Lower lobe of right lung (tissue), 2 donors: ENCODE measurements around the gene DNAJC28. TPM values are rescaled to one million over a fixed set of nuclear protein-coding genes. Genes with fewer than 3 reads are reported as not detected.

Experiments used
- ATAC-seq, 2 donors: fragments of 200-7000 bp; cut with Tn5 transposase; one replicate each; pipeline ENCODE4 v1.9.1; 2020 to 2022; ENCODE audit warnings: mild to moderate bottlenecking in 2 of 2, moderate library complexity in 2 of 2
- DNase-seq: peaks from one replicate; pipeline ENCODE4 v3.0.0-alpha.2; 2020
- H3K27ac ChIP-seq: fragments of 200-600 bp; one replicate; pipeline ENCODE4 v1.8.0; 2022
- H3K27me3 ChIP-seq: fragments of 200-600 bp; one replicate; pipeline ENCODE4 v1.8.0; 2022; ENCODE audit warnings: low read depth
- H3K36me3 ChIP-seq: fragments of 200-600 bp; one replicate; pipeline ENCODE4 v1.8.0; 2022; ENCODE audit warnings: mild to moderate bottlenecking
- H3K4me1 ChIP-seq: fragments of 200-600 bp; one replicate; pipeline ENCODE4 v1.8.0; 2022
- H3K4me3 ChIP-seq: fragments of 200-600 bp; one replicate; pipeline ENCODE4 v1.8.0; 2022; ENCODE audit warnings: mild to moderate bottlenecking
- H3K9me3 ChIP-seq: fragments of 200-600 bp; one replicate; pipeline ENCODE4 v1.8.0; 2022
- CTCF ChIP-seq: fragments of 200-600 bp; IDR thresholded peaks from one replicate; pipeline ENCODE4 v1.8.0; 2022; ENCODE audit warnings: antibody characterized with exemption, mild to moderate bottlenecking
- intact Hi-C: fragments of 100-400 bp; cut with DNase I; formaldehyde crosslinking; loops from one replicate; pipeline ENCODE4 v1.11.0; 2022
- total RNA-seq: library from RNA; stranded (reverse); fragmentation: NEBNext Ultra II Directional; extraction: Animal tissue kit (Norgen Biotek cat#: 25700); gene quantifications from one replicate; pipeline ENCODE4 v1.2.1, GENCODE V29; 2021
- donor health status: DM: no; HTN: yes; CAD: no; lungs with severe emphysema.

Gene DNAJC28
- total RNA-seq, 1 donor from 2014 or later = 2.1 TPM

- Histone ChIP-seq H3K4me1 (peaks cover 13% of the 10 kb centered on the region), H3K27ac (no peak overlapping the region), H3K36me3 (no peaks in the 10 kb centered on the region), H3K27me3 (no peaks in the 10 kb centered on the region), H3K4me3 (no peak overlapping the region), H3K9me3 (no peaks in the 10 kb centered on the region)
- no peak for ATAC-seq
- intact Hi-C loops = no loop called here
- DNase-seq = no peak
- no peak for TF ChIP-seq CTCF
Measured at GRCh38 chr21:33495743-33496142, 4.2 kb upstream of the DNAJC28 start.

GRCh38 chr21:33493756-33494155, 2.2 kb upstream of the DNAJC28 start:
- intact Hi-C loops = no loop called here
- H3K27me3 ChIP-seq = no peaks in the 10 kb centered on the region
- no peak overlapping the region for H3K4me3 ChIP-seq
- no peaks in the 10 kb centered on the region for H3K36me3 ChIP-seq
- ATAC-seq (no peak), DNase-seq (no peak)
- H3K27ac ChIP-seq = no peak overlapping the region
- peaks cover 14% of the 10 kb centered on the region for H3K4me1 ChIP-seq
- H3K9me3 ChIP-seq = no peaks in the 10 kb centered on the region
- no peak for TF ChIP-seq CTCF

GRCh38 chr21:33492571-33492970, 1.1 kb upstream of the DNAJC28 start:
- ATAC-seq = no peak
- TF ChIP-seq CTCF = no peak
- Histone ChIP-seq H3K36me3 (no peaks in the 10 kb centered on the region), H3K9me3 (no peaks in the 10 kb centered on the region), H3K27ac (no peak overlapping the region), H3K4me3 (no peak overlapping the region), H3K27me3 (no peaks in the 10 kb centered on the region), H3K4me1 (peaks cover 14% of the 10 kb centered on the region)
- no peak for DNase-seq
- intact Hi-C loops = no loop called here

- no peaks in the 10 kb centered on the region for H3K27me3 ChIP-seq
- DNase-seq (no peak), ATAC-seq (peak; percentile 8 to 12)
- intact Hi-C loops = no loop called here
- peaks cover 14% of the 10 kb centered on the region for H3K4me1 ChIP-seq
- peak overlapping the region; percentile 86 for H3K4me3 ChIP-seq
- no peaks in the 10 kb centered on the region for H3K9me3 ChIP-seq
- peak overlapping the region; percentile 81 for H3K27ac ChIP-seq
- no peaks in the 10 kb centered on the region for H3K36me3 ChIP-seq
- TF ChIP-seq CTCF = no peak
Measured at GRCh38 chr21:33490991-33491372, 534 bp downstream of the DNAJC28 start.

GRCh38 chr21:33488936-33489335, 2.6 kb downstream of the DNAJC28 start:
- no peaks in the 10 kb centered on the region for H3K36me3 ChIP-seq
- intact Hi-C loops = no loop called here
- no peak overlapping the region for H3K4me3 ChIP-seq
- no peak for DNase-seq
- H3K4me1 ChIP-seq = peaks cover 14% of the 10 kb centered on the region
- H3K27ac ChIP-seq = no peak overlapping the region
- no peaks in the 10 kb centered on the region for H3K9me3 ChIP-seq
- ATAC-seq = no peak
- H3K27me3 ChIP-seq = no peaks in the 10 kb centered on the region
- no peak for TF ChIP-seq CTCF

GRCh38 chr21:33487996-33488395, 3.5 kb downstream of the DNAJC28 start:
- Histone ChIP-seq H3K27ac (no peak overlapping the region), H3K9me3 (no peaks in the 10 kb centered on the region), H3K4me1 (peaks cover 14% of the 10 kb centered on the region), H3K36me3 (no peaks in the 10 kb centered on the region), H3K4me3 (no peak overlapping the region), H3K27me3 (no peaks in the 10 kb centered on the region)
- ATAC-seq = no peak
- no peak for DNase-seq
- TF ChIP-seq CTCF = no peak
- intact Hi-C loops = no loop called here
